WTC11 (cell line): ENCODE measurements around the gene ERBB4.

Experiments used
- AR ChIP-seq: fragments of 250-450 bp; sonication (Bioruptor Pico); IDR thresholded peaks from 2 replicates; pipeline ENCODE4 v1.9.0; 2021; ENCODE audit warnings: mild to moderate bottlenecking
- CTCF ChIP-seq: fragments of 200-600 bp; IDR thresholded peaks from 2 replicates; pipeline ENCODE4 v1.8.0; 2022; ENCODE audit warnings: antibody characterized with exemption
- FOXK1 ChIP-seq: sonication (generic); formaldehyde crosslinking; IDR thresholded peaks from 2 replicates; pipeline ENCODE4 v1.8.0; 2022; ENCODE audit warnings: mild to moderate bottlenecking, moderate library complexity, missing genetic modification reagents
- IRF2 ChIP-seq: sonication (generic); formaldehyde crosslinking; IDR thresholded peaks from 2 replicates; pipeline ENCODE4 v1.8.0; 2022; ENCODE audit warnings: low read depth, missing genetic modification reagents, borderline replicate concordance
- MAX ChIP-seq: sonication (generic); formaldehyde crosslinking; IDR thresholded peaks from 2 replicates; pipeline ENCODE4 v1.8.0; 2022; ENCODE audit warnings: mild to moderate bottlenecking, missing genetic modification reagents
- USF1 ChIP-seq: sonication (generic); formaldehyde crosslinking; IDR thresholded peaks from 2 replicates; pipeline ENCODE4 v1.8.0; 2022; ENCODE audit warnings: mild to moderate bottlenecking, missing genetic modification reagents

GRCh38 chr2:212540341-212540740, 1.7 kb upstream of the ERBB4 start:
- TF ChIP-seq CTCF (no peak), IRF2 (CRISPR knock-in tag) (no peak), MAX (CRISPR knock-in tag) (no peak), FOXK1 (CRISPR knock-in tag) (no peak), AR (CRISPR knock-in tag) (no peak), USF1 (CRISPR knock-in tag) (no peak)
